ENCODE measurements around the gene CLTC.

The CLTC gene

GRCh38 chr17:59723607-59724006 lies 103.9 kb downstream of the CLTC start:
- no peaks in the 10 kb centered on the region for H3K36me3 ChIP-seq (ENCODE audit: control insufficient read depth, insufficient read depth, low read length)
- no peak overlapping the region for H3K27ac ChIP-seq (ENCODE audit: low read depth, low read length)
- no peak overlapping the region for H3K4me3 ChIP-seq (ENCODE audit: low read depth, low read length)
- no peaks in the 10 kb centered on the region for H3K9me3 ChIP-seq (ENCODE audit: control insufficient read depth, insufficient read depth, low read depth, low read length)
- no peak overlapping the region for H3K9ac ChIP-seq (ENCODE audit: low read length)
- no peaks in the 10 kb centered on the region for H3K27me3 ChIP-seq (ENCODE audit: control insufficient read depth, insufficient read depth, low read length)
- peaks cover 12% of the 10 kb centered on the region; the same call in 1 of the 2 replicates for H3K4me1 ChIP-seq (ENCODE audit: control insufficient read depth, insufficient read depth, low read length)

DNA sequence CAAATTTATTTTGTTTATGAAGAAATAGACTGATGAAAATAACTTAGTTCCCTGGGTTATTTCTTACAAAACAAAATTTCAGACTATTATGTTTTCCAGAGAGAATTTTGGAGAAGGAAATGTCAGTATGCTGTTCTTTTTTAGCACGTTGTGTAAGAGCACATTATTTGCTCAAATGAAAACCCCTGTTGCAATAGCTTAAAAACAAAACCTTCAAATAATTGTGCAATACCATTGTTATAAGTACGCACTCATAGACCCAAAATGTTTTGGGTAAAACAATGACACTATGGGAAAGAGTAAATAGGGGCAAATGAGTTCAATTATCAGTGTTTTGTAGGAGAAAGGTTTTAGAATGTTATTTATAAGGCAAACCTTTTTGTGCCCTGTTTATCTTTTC lies 106.0 kb downstream of the CLTC start:
- Histone ChIP-seq H3K4me1 (ENCODE audit: control insufficient read depth, insufficient read depth, low read length) (peaks cover 12% of the 10 kb centered on the region; the same call in 1 of the 2 replicates), H3K27ac (ENCODE audit: low read depth, low read length) (no peak overlapping the region), H3K4me3 (ENCODE audit: low read depth, low read length) (no peak overlapping the region), H3K9me3 (ENCODE audit: control insufficient read depth, insufficient read depth, low read depth, low read length) (no peaks in the 10 kb centered on the region), H3K27me3 (ENCODE audit: control insufficient read depth, insufficient read depth, low read length) (no peaks in the 10 kb centered on the region), H3K9ac (ENCODE audit: low read length) (no peak overlapping the region), H3K36me3 (ENCODE audit: control insufficient read depth, insufficient read depth, low read length) (no peaks in the 10 kb centered on the region)

- Histone ChIP-seq H3K4me3 (ENCODE audit: low read depth, low read length) (no peak overlapping the region), H3K4me1 (ENCODE audit: control insufficient read depth, insufficient read depth, low read length) (peaks cover 7% of the 10 kb centered on the region; the same call in 1 of the 2 replicates), H3K9me3 (ENCODE audit: control insufficient read depth, insufficient read depth, low read depth, low read length) (no peaks in the 10 kb centered on the region), H3K27ac (ENCODE audit: low read depth, low read length) (no peak overlapping the region), H3K36me3 (ENCODE audit: control insufficient read depth, insufficient read depth, low read length) (no peaks in the 10 kb centered on the region), H3K9ac (ENCODE audit: low read length) (no peak overlapping the region), H3K27me3 (ENCODE audit: control insufficient read depth, insufficient read depth, low read length) (no peaks in the 10 kb centered on the region)
Measured at GRCh38 chr17:59727817-59728533, 108.3 kb downstream of the CLTC start.

DNA sequence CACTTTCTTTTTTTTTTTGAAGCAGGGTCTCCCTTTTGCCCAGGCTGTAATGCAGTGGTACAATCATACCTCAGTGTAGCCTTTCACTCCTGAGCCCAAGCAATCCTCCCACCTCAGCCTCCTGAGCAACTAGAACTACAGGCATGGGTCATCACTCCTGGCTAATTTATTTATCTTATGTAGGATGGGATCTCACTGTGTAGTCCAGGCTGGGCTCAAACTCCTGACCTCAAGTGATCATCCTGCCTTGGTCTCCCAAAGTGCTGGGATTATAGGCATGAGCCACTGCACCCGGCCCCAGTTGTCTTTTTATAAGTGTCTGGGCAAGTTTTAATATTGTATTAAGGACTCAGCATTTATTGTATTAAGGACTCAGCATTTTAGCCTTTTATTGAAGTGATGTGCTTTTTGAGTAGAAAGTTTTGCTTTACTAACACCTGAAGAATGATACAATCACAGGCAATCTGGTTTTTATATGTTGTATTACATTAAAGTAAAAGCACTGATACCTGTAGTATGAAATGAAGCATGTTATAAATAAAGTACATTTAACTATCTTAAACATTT lies 110.7 kb downstream of the CLTC start:
- Histone ChIP-seq H3K4me3 (ENCODE audit: low read depth, low read length) (no peak overlapping the region), H3K36me3 (ENCODE audit: control insufficient read depth, insufficient read depth, low read length) (peaks cover 4% of the 10 kb centered on the region), H3K9ac (ENCODE audit: low read length) (no peak overlapping the region), H3K9me3 (ENCODE audit: control insufficient read depth, insufficient read depth, low read depth, low read length) (no peaks in the 10 kb centered on the region), H3K4me1 (ENCODE audit: control insufficient read depth, insufficient read depth, low read length) (no peaks in the 10 kb centered on the region), H3K27ac (ENCODE audit: low read depth, low read length) (no peak overlapping the region), H3K27me3 (ENCODE audit: control insufficient read depth, insufficient read depth, low read length) (no peaks in the 10 kb centered on the region)

GRCh38 chr17:59733697-59734096 lies 114.0 kb downstream of the CLTC start:
- H3K27me3 ChIP-seq (ENCODE audit: control insufficient read depth, insufficient read depth, low read length): no peaks in the 10 kb centered on the region
- no peak overlapping the region for H3K27ac ChIP-seq (ENCODE audit: low read depth, low read length)
- no peak overlapping the region for H3K4me3 ChIP-seq (ENCODE audit: low read depth, low read length)
- no peaks in the 10 kb centered on the region for H3K9me3 ChIP-seq (ENCODE audit: control insufficient read depth, insufficient read depth, low read depth, low read length)
- H3K36me3 ChIP-seq (ENCODE audit: control insufficient read depth, insufficient read depth, low read length): peaks cover 14% of the 10 kb centered on the region
- H3K9ac ChIP-seq (ENCODE audit: low read length): no peak overlapping the region
- H3K4me1 ChIP-seq (ENCODE audit: control insufficient read depth, insufficient read depth, low read length): no peaks in the 10 kb centered on the region

GRCh38 chr17:59734226-59734625 lies 114.5 kb downstream of the CLTC start:
- no peaks in the 10 kb centered on the region for H3K9me3 ChIP-seq (ENCODE audit: control insufficient read depth, insufficient read depth, low read depth, low read length)
- H3K36me3 ChIP-seq (ENCODE audit: control insufficient read depth, insufficient read depth, low read length): peaks cover 16% of the 10 kb centered on the region
- no peaks in the 10 kb centered on the region for H3K27me3 ChIP-seq (ENCODE audit: control insufficient read depth, insufficient read depth, low read length)
- H3K27ac ChIP-seq (ENCODE audit: low read depth, low read length): no peak overlapping the region
- no peak overlapping the region for H3K4me3 ChIP-seq (ENCODE audit: low read depth, low read length)
- H3K9ac ChIP-seq (ENCODE audit: low read length): no peak overlapping the region
- no peaks in the 10 kb centered on the region for H3K4me1 ChIP-seq (ENCODE audit: control insufficient read depth, insufficient read depth, low read length)

- Histone ChIP-seq H3K36me3 (ENCODE audit: control insufficient read depth, insufficient read depth, low read length) (peaks cover 26% of the 10 kb centered on the region), H3K9me3 (ENCODE audit: control insufficient read depth, insufficient read depth, low read depth, low read length) (no peaks in the 10 kb centered on the region), H3K9ac (ENCODE audit: low read length) (no peak overlapping the region)
Measured at GRCh38 chr17:59737324-59737723, 117.6 kb downstream of the CLTC start.

GRCh38 chr17:59743842-59744241 lies 124.1 kb downstream of the CLTC start:
- Histone ChIP-seq H3K4me1 (ENCODE audit: control insufficient read depth, insufficient read depth, low read length) (no peaks in the 10 kb centered on the region), H3K9me3 (ENCODE audit: control insufficient read depth, insufficient read depth, low read depth, low read length) (peaks cover 12% of the 10 kb centered on the region), H3K9ac (ENCODE audit: low read length) (no peak overlapping the region), H3K4me3 (ENCODE audit: low read depth, low read length) (no peak overlapping the region), H3K27ac (ENCODE audit: low read depth, low read length) (no peak overlapping the region), H3K36me3 (ENCODE audit: control insufficient read depth, insufficient read depth, low read length) (peaks cover 20% of the 10 kb centered on the region), H3K27me3 (ENCODE audit: control insufficient read depth, insufficient read depth, low read length) (no peaks in the 10 kb centered on the region)

More at GRCh38 chr17:59737324-59737723, 117.6 kb downstream of the CLTC start:
- Histone ChIP-seq H3K27ac (ENCODE audit: low read depth, low read length) (no peak overlapping the region), H3K4me3 (ENCODE audit: low read depth, low read length) (no peak overlapping the region), H3K27me3 (ENCODE audit: control insufficient read depth, insufficient read depth, low read length) (no peaks in the 10 kb centered on the region), H3K4me1 (ENCODE audit: control insufficient read depth, insufficient read depth, low read length) (no peaks in the 10 kb centered on the region)

DNA sequence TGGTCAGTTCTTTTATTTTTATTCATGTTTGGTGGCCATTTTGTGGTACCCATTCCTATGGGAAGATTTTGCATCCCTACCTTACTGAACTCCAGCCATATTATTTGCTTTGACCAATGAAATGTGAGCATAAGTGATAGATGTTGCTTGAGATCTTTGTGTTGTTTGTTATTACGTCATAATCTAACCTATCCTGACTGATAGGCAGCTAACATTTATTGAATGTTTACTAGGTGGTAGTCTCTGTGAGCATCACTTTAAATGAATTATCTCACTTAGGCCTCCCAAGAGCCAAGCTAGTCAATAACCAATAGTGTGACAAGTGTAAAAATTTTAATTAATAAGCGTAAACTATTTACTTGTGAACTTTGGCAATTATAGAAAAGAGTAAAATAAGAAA lies 125.3 kb downstream of the CLTC start:
- H3K9ac ChIP-seq (ENCODE audit: low read length): no peak overlapping the region
- peaks cover 19% of the 10 kb centered on the region for H3K36me3 ChIP-seq (ENCODE audit: control insufficient read depth, insufficient read depth, low read length)
- H3K4me1 ChIP-seq (ENCODE audit: control insufficient read depth, insufficient read depth, low read length): no peaks in the 10 kb centered on the region
- no peak overlapping the region for H3K27ac ChIP-seq (ENCODE audit: low read depth, low read length)
- peaks cover 12% of the 10 kb centered on the region for H3K9me3 ChIP-seq (ENCODE audit: control insufficient read depth, insufficient read depth, low read depth, low read length)
- no peak overlapping the region for H3K4me3 ChIP-seq (ENCODE audit: low read depth, low read length)
- no peaks in the 10 kb centered on the region for H3K27me3 ChIP-seq (ENCODE audit: control insufficient read depth, insufficient read depth, low read length)

Data from HUES6 (cell line).